Fibroblast of skin of left quadriceps (primary cell): Measurements from ENCODE around the gene PPBP.

ENCODE experiments used
- DNase-seq, 2 experiments: peaks; one replicate each; pipeline ENCODE4 v3.0.0-alpha.2; 2013; ENCODE audit warnings: low read depth in 2 of 2

PPBP gene

GRCh38 chr4:73948291-73948690 lies 39.7 kb downstream of the PPBP start:
- no peak for DNase-seq

- DNase-seq = no peak
Observed at GRCh38 chr4:73947239-73947985, 40.6 kb downstream of the PPBP start.

- no peak for DNase-seq
Observed at GRCh38 chr4:73945674-73946449, 42.1 kb downstream of the PPBP start.

- no peak for DNase-seq
Observed at GRCh38 chr4:73945140-73945539, 42.9 kb downstream of the PPBP start.

GRCh38 chr4:73944061-73944875 lies 43.7 kb downstream of the PPBP start:
- no peak for DNase-seq

GRCh38 chr4:73943555-73943954 lies 44.4 kb downstream of the PPBP start:
- no peak for DNase-seq

- no peak for DNase-seq
Observed at GRCh38 chr4:73936969-73937368, 51.0 kb downstream of the PPBP start.
